ENCODE data around the gene LPGAT1. TPM values are rescaled to one million over a fixed set of nuclear protein-coding genes. Genes with fewer than 3 reads are reported as not detected.

The LPGAT1 gene
- total RNA-seq, 4 donors from 2014 or later: 48.1 to 66.6 (median 53.3) TPM

DNA sequence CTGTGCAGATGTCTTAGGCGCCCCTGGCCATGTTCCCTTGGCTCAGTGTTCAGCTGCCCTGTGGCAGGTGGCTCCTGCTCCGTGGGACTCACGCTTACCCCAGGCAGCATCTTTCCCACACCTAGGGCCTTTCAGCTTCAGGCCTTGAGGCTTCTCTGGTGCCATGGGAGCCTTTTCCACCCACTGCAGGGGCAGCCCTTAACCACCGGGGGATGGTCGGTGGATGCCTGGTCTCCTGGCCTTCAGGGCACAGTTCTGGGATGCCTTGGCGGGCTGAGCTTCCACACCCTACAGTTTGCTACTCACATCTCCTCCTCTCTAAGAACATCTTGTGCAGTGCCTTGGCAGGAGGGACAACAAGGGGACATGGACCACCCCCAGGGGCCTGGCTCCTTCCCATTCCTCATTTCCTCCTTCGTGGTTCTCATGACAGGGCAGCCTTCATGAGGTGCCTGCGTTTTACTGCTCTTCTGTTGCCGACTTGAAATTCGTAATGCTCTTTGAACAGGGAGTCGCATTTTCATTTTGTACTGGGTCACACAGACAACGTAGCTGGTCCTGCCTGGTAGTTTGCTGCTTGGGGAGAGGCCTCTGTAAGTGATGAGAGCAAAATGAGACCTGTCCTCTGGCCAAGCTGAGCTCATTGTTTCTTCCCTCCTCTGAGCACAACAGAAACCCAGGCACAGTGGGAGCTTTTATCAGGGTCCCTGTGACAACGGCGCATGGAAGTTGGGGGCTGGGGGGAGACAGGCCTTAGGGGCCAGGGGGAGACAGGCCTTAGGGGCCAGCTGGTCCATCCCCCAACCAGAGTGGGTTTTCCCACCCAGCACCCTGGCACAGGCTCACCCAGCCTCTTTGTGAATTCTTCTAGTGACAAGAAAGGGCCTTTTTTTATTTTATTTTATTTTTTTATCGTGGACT lies 93.2 kb downstream of the LPGAT1 start:
- Histone ChIP-seq H3K27ac (no peak overlapping the region), H3K27me3 (peaks cover 10% of the 10 kb centered on the region), H3K9me3 (no peaks in the 10 kb centered on the region), H3K4me1 (peaks cover 0 to 6% (median 0%) of the 10 kb centered on the region in 3 donors), H3K36me3 (no peaks in the 10 kb centered on the region), H3K4me3 (no peak overlapping the region)
- no peak for ATAC-seq
- 81% methylated on average over 9 of the region's 15 CpGs; no CpG with 5 or more reads in 1 of the 2 donors for WGBS, 2 donors (ENCODE audit: low coverage in 1 of 2)
- TF ChIP-seq EP300 (IDR thresholded peaks at IDR 0.05): no peak

DNA sequence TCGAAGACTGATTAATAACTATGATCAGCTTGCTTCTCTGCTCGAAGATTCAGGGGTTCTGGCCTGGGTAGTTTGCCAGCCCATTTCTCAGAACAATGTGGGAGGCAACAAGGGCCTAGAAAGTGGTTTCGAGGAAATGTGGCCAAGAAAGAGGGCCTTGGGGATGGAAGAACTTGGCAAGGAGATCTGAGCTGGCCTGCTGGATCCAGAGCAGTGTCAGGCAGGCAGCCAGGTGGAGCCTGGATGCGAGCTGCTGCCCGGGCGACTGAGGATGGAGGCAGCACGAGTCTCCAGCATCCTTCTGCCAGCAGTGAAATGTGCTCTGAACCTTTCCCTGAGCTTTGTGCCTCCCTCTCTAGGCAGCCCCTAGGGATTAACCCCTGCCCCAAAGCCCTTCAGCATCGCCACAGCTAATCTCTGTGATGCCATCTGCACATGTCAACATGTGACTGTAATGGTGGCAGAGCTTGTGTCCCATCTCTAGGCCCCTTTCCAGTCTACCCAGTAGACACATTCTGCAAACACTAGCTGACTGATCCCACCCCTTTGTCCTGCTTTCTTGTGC lies 94.1 kb downstream of the LPGAT1 start:
- WGBS, 2 donors (ENCODE audit: low coverage in 1 of 2): 39% methylated on average over 3 of the region's 8 CpGs; no CpG with 5 or more reads in 1 of the 2 donors
- Histone ChIP-seq H3K4me1 (peaks cover 0 to 6% (median 0%) of the 10 kb centered on the region in 3 donors), H3K9me3 (no peaks in the 10 kb centered on the region), H3K4me3 (no peak overlapping the region), H3K36me3 (no peaks in the 10 kb centered on the region), H3K27me3 (peaks cover 10% of the 10 kb centered on the region), H3K27ac (no peak overlapping the region)
- no peak for ATAC-seq
- TF ChIP-seq POLR2AphosphoS5 (IDR thresholded peaks at IDR 0.05): no peak
- TF ChIP-seq, protein P1, sequence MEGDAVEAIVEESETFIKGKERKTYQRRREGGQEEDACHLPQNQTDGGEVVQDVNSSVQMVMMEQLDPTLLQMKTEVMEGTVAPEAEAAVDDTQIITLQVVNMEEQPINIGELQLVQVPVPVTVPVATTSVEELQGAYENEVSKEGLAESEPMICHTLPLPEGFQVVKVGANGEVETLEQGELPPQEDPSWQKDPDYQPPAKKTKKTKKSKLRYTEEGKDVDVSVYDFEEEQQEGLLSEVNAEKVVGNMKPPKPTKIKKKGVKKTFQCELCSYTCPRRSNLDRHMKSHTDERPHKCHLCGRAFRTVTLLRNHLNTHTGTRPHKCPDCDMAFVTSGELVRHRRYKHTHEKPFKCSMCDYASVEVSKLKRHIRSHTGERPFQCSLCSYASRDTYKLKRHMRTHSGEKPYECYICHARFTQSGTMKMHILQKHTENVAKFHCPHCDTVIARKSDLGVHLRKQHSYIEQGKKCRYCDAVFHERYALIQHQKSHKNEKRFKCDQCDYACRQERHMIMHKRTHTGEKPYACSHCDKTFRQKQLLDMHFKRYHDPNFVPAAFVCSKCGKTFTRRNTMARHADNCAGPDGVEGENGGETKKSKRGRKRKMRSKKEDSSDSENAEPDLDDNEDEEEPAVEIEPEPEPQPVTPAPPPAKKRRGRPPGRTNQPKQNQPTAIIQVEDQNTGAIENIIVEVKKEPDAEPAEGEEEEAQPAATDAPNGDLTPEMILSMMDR (IDR thresholded peaks at IDR 0.05): no peak
- TF ChIP-seq EP300 (IDR thresholded peaks at IDR 0.05): no peak
- TF ChIP-seq POLR2A (IDR thresholded peaks at IDR 0.05): no peak

DNA sequence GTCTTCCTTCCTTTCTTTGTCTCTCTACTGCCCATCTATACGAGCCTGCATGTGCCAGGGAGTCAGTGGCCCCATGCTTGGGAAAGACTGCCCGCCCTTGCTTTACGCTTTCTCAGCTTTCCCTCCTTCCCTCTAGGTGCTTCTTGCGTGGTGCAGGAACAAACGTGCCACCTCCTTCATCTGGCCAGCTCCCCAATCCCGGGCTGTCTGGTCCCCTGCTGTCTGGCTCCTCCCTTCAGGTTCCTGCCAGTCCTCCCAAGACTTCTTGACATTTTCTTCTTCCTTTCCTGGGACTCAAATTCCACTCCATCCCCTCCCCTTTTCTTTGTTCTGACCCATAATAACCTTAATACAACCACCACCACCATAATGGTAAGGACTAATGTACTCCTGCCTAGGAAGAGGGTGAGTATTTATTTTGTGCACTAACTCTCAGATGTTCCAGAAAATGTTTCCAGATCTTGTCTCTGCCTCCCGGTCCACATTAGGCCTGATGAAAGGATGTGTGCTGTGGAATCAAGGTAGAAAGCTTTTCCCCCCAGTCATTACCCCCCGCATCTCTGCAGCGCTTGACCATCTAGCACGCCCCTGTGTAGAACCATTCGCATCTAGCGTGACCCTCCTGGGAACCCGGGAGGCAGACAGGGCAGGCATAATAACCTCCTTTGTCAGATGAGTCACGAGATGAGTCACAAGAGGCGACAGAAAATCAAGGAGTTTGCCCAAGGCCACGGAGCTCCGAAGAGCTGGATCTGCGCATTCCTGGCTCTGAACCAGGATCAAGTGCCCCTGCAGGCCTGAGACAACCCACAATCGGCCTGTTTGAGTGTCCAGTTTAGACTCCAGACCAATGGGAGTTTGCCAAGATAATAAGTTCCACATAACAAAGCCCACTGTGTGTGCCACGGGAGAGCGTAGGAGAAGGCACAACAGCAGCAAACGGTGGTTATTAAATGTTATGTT lies 95.1 kb downstream of the LPGAT1 start:
- H3K4me3 ChIP-seq: no peak overlapping the region
- peak; percentile 66 for ATAC-seq
- TF ChIP-seq EP300 (IDR thresholded peaks at IDR 0.05): no peak
- TF ChIP-seq, protein P1 (IDR thresholded peaks at IDR 0.05): no peak
- no peak for TF ChIP-seq POLR2AphosphoS5 (IDR thresholded peaks at IDR 0.05)
- TF ChIP-seq POLR2A (IDR thresholded peaks at IDR 0.05): no peak
- WGBS, 2 donors (ENCODE audit: low coverage in 1 of 2): 54 to 76% methylated on average over 8 to 9 of the region's 22 CpGs
- H3K27ac ChIP-seq: no peak overlapping the region
- no peaks in the 10 kb centered on the region for H3K9me3 ChIP-seq
- H3K4me1 ChIP-seq: peaks cover 0 to 6% (median 0%) of the 10 kb centered on the region in 3 donors
- H3K27me3 ChIP-seq: peaks cover 10% of the 10 kb centered on the region
- H3K36me3 ChIP-seq: no peaks in the 10 kb centered on the region

DNA sequence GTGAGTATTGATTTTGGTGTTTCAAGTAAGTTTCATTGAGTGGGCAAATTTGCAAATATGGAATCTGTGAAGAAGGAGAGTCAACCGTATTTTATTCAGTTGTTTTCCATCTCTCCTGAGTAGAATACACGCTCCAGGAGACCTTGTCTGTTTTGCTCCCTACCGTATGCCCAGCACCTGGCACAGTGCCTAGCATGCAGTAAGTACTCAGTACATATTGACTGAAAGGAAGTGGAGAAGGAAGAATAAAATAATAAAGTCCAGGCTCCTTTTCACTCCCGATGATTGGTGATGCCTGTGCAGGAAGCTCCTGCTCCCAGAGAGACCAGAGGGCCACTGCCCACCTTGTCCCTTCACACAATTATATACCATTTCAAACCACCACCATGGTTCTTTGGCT lies 95.8 kb downstream of the LPGAT1 start:
- Histone ChIP-seq H3K4me3 (no peak overlapping the region), H3K27ac (no peak overlapping the region), H3K36me3 (no peaks in the 10 kb centered on the region), H3K9me3 (no peaks in the 10 kb centered on the region), H3K27me3 (peaks cover 10% of the 10 kb centered on the region), H3K4me1 (peaks cover 0 to 6% (median 0%) of the 10 kb centered on the region in 3 donors)
- 58 to 70% methylated on average over 4 of the region's 4 CpGs for WGBS, 2 donors (ENCODE audit: low coverage in 1 of 2)
- no peak for ATAC-seq
- TF ChIP-seq EP300 (IDR thresholded peaks at IDR 0.05): no peak
- no peak for TF ChIP-seq POLR2A (IDR thresholded peaks at IDR 0.05)
- TF ChIP-seq POLR2AphosphoS5 (IDR thresholded peaks at IDR 0.05): no peak
- TF ChIP-seq, protein P1 (IDR thresholded peaks at IDR 0.05): no peak

DNA sequence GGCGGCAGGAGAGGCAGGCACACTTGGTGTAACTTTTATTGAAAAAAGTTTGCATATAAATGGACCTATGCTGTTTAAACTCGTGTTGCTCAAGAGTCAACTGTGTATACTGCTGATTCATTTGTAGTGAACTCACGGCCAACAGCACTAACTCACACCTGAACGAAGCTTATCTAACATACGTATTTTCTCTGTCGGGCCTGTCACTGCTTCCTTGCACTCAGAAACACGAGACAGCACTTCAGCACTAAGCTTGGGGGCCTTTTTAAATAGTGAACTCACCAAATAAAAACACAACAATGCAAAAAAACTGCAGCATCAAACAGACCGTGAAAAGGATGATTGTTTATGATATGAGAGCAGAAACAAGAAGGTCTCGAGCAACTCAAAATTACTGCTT lies 96.2 kb downstream of the LPGAT1 start:
- WGBS, 2 donors (ENCODE audit: low coverage in 1 of 2): 73 to 74% methylated on average over 7 to 9 of the region's 9 CpGs
- ATAC-seq: no peak

More for the DNA sequence above, 96.2 kb downstream of the LPGAT1 start:
- peaks cover 0 to 6% (median 0%) of the 10 kb centered on the region in 3 donors for H3K4me1 ChIP-seq
- H3K27ac ChIP-seq: no peak overlapping the region
- TF ChIP-seq POLR2AphosphoS5 (IDR thresholded peaks at IDR 0.05): no peak
- TF ChIP-seq, protein P1 (IDR thresholded peaks at IDR 0.05): no peak
- no peak for TF ChIP-seq POLR2A (IDR thresholded peaks at IDR 0.05)
- TF ChIP-seq EP300 (IDR thresholded peaks at IDR 0.05): no peak
- peaks cover 10% of the 10 kb centered on the region for H3K27me3 ChIP-seq
- no peak overlapping the region for H3K4me3 ChIP-seq
- H3K9me3 ChIP-seq: no peaks in the 10 kb centered on the region
- no peaks in the 10 kb centered on the region for H3K36me3 ChIP-seq
